Right lobe of liver (tissue), 4 donors: ENCODE measurements around the gene PTPN5.

Source experiments
- POLR2A ChIP-seq: fragments of 450-650 bp; IDR thresholded peaks from one replicate; pipeline ENCODE4 v1.6.1; 2017; ENCODE audit warnings: antibody characterized with exemption, mild to moderate bottlenecking
- TF ChIP-seq, protein P1 (sequence below), 4 donors: fragments of 200-600 bp in 3 of 4; fragments of 450-650 bp in 1 of 4; IDR thresholded peaks; one replicate each; pipeline versions ENCODE4 v1.5.1 to v1.8.0; 2016 to 2022; ENCODE audit warnings: antibody characterized with exemption in 4 of 4, mild to moderate bottlenecking in 2 of 4
- donor health status: DM: no; HTN: no; CAD: no.
- donor health status: DM: no; HTN: no; CAD: no.
- donor health status: DM: no; HTN: yes; CAD: no.

DNA sequence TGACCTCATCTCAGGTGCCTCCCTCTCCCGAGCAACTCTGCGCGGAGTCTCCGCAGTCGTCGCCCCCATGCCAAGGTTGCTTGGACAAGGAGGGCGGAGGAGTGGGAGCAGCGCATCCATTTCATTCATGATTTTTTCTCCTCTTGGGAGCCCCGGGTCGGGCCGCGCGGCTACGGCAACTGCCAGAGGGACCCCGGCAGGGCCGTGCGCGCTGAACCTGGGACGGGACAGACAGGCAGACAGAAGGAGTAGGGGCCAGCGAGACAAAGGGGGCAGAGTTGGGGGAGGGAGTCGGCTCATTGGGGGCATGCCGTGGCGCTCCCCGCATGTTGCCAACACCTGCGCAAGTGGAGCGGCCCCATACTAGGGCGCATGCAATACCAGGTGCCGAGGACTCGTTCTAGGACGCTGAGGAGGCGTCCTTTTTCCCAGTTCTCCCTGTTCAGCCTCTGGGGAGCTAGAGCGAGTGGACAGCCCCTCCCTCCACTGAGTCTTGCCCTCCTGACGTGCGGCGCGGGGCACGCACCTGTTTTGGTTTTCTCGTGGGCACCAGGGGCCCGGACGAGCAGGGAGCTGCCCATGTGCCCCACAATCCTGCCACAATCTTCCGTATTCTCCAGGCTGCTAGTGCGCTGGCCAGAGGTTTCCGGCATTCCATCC lies 501 bp upstream of the PTPN5 start:
- TF ChIP-seq, protein P1, sequence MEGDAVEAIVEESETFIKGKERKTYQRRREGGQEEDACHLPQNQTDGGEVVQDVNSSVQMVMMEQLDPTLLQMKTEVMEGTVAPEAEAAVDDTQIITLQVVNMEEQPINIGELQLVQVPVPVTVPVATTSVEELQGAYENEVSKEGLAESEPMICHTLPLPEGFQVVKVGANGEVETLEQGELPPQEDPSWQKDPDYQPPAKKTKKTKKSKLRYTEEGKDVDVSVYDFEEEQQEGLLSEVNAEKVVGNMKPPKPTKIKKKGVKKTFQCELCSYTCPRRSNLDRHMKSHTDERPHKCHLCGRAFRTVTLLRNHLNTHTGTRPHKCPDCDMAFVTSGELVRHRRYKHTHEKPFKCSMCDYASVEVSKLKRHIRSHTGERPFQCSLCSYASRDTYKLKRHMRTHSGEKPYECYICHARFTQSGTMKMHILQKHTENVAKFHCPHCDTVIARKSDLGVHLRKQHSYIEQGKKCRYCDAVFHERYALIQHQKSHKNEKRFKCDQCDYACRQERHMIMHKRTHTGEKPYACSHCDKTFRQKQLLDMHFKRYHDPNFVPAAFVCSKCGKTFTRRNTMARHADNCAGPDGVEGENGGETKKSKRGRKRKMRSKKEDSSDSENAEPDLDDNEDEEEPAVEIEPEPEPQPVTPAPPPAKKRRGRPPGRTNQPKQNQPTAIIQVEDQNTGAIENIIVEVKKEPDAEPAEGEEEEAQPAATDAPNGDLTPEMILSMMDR (IDR thresholded peaks at IDR 0.05) = no peak
- no peak for TF ChIP-seq POLR2A
